HepG2 (cell line): Measurements from ENCODE around the gene DGCR6L. TPM values are rescaled to one million over a fixed set of nuclear protein-coding genes. Genes with fewer than 3 reads are reported as not detected.

Source experiments
- ARID2 ChIP-seq: sonication (generic); formaldehyde crosslinking; IDR thresholded peaks from 2 replicates; pipeline ENCODE4 v1.8.1; 2022; ENCODE audit warnings: mild to moderate bottlenecking, missing genetic modification reagents, borderline replicate concordance
- ASH2L ChIP-seq: fragments of 300-600, 200-600 bp; sonication (generic); IDR thresholded peaks from 2 replicates; pipeline ENCODE4 v1.7.0; 2017; ENCODE audit warnings: low read depth, mild to moderate bottlenecking, moderate library complexity, mixed read lengths, low read length; ENCODE audit not compliant: insufficient read length
- DRAP1 ChIP-seq: IDR thresholded peaks from 2 replicates; pipeline ENCODE4 v1.6.1; 2016; ENCODE audit warnings: missing genetic modification reagents, missing compliant biosample characterization
- HMG20A ChIP-seq: IDR thresholded peaks from 2 replicates; pipeline ENCODE4 v1.6.1; 2016; ENCODE audit warnings: borderline replicate concordance
- JARID2 ChIP-seq: sonication (generic); formaldehyde crosslinking; IDR thresholded peaks from 2 replicates; pipeline ENCODE4 v1.8.1; 2023; ENCODE audit warnings: missing genetic modification reagents, inconsistent platforms; ENCODE audit not compliant: insufficient replicate concordance
- NR1H2 ChIP-seq: sonication (generic); formaldehyde crosslinking; IDR thresholded peaks from 2 replicates; pipeline ENCODE4 v1.8.1; 2022; ENCODE audit warnings: low read depth, missing genetic modification reagents, borderline replicate concordance
- POLR2AphosphoS5 ChIP-seq: IDR thresholded peaks from 2 replicates; pipeline ENCODE4 v1.6.1; 2012; ENCODE audit warnings: low read depth, low read length
- PRPF4 ChIP-seq: fragments of 200-400 bp; formaldehyde crosslinking; IDR thresholded peaks from 2 replicates; pipeline ENCODE4 v1.6.1; 2016; ENCODE audit warnings: low read length, low read depth; ENCODE audit not compliant: poor library complexity, severe bottlenecking
- SMAD9 ChIP-seq: sonication (generic); formaldehyde crosslinking; IDR thresholded peaks from 2 replicates; pipeline ENCODE4 v1.5.1; 2020; ENCODE audit warnings: mild to moderate bottlenecking, missing genetic modification reagents
- SRSF9 ChIP-seq: fragments of 200-400 bp; formaldehyde crosslinking; IDR thresholded peaks from 2 replicates; pipeline ENCODE4 v1.6.1; 2018; ENCODE audit warnings: borderline replicate concordance, mild to moderate bottlenecking, low read depth, low read length; ENCODE audit not compliant: insufficient read depth, poor library complexity, severe bottlenecking
- THAP7 ChIP-seq: sonication (generic); formaldehyde crosslinking; IDR thresholded peaks from 2 replicates; pipeline ENCODE4 v1.8.1; 2023; ENCODE audit warnings: mild to moderate bottlenecking, missing genetic modification reagents
- ZFP37 ChIP-seq: sonication (generic); formaldehyde crosslinking; IDR thresholded peaks from 2 replicates; pipeline ENCODE4 v1.4.0; 2020; ENCODE audit warnings: missing genetic modification reagents, borderline replicate concordance
- ZNF12 ChIP-seq: sonication (generic); formaldehyde crosslinking; IDR thresholded peaks from 2 replicates; pipeline ENCODE4 v1.5.0; 2020; ENCODE audit warnings: missing genetic modification reagents
- ZNF510 ChIP-seq: sonication (generic); formaldehyde crosslinking; IDR thresholded peaks from 2 replicates; pipeline ENCODE4 v1.4.0; 2020; ENCODE audit warnings: low read depth, mild to moderate bottlenecking, missing genetic modification reagents
- ZNF7 ChIP-seq: IDR thresholded peaks from 2 replicates; pipeline ENCODE4 v1.6.1; 2016; ENCODE audit warnings: missing biosample characterization, missing genetic modification reagents
- ZNF746 ChIP-seq: sonication (generic); formaldehyde crosslinking; IDR thresholded peaks from 2 replicates; pipeline ENCODE4 v1.8.0; 2022; ENCODE audit warnings: mild to moderate bottlenecking, missing genetic modification reagents
- ZSCAN29 ChIP-seq: sonication (generic); formaldehyde crosslinking; conservative IDR thresholded peaks from 2 replicates; pipeline ENCODE4 v1.4.0; 2020; ENCODE audit warnings: mild to moderate bottlenecking, missing genetic modification reagents
- ZZZ3 ChIP-seq: sonication (generic); formaldehyde crosslinking; IDR thresholded peaks from 2 replicates; pipeline ENCODE4 v1.4.0; 2020; ENCODE audit warnings: missing genetic modification reagents, mild to moderate bottlenecking, borderline replicate concordance
- polyA plus RNA-seq, 8 experiments: library from polyadenylated mRNA; depleted of rRNA in 3 of 8; stranded (reverse) in 7 of 8; unstranded in 1 of 8; fragments of >200 nt; fragmentation: Illumina TruSeq in 4 of 8; extraction: Trizol in 4 of 8; gene quantifications; 2 replicates each; pipeline versions ENCODE4 v1.2.1 to v1.2.3, GENCODE V29; 2011 to 2016; ENCODE audit warnings: low read depth in 4 of 8, missing spikeins in 1 of 8, mixed read lengths in 1 of 8; ENCODE audit not compliant: insufficient read depth in 1 of 8
- total RNA-seq, 5 experiments: library from RNA; depleted of rRNA; stranded (reverse); fragments of >200 nt; fragmentation: Illumina TruSeq; extraction: Trizol; gene quantifications; 2 replicates each; pipeline ENCODE4 v1.2.3, GENCODE V29; 2016; ENCODE audit warnings: low read depth in 1 of 5
- TF ChIP-seq, protein P1 (sequence below): sonication (generic); formaldehyde crosslinking; IDR thresholded peaks from 2 replicates; pipeline ENCODE4 v1.5.0; 2020; ENCODE audit warnings: mild to moderate bottlenecking, missing genetic modification reagents

Gene DGCR6L
- total and polyA plus RNA-seq, 2 of the 13 experiments (the other 11 are each of a cell fraction or from before 2014, with no cell fraction given), result 17.5 to 35.3 TPM

DNA sequence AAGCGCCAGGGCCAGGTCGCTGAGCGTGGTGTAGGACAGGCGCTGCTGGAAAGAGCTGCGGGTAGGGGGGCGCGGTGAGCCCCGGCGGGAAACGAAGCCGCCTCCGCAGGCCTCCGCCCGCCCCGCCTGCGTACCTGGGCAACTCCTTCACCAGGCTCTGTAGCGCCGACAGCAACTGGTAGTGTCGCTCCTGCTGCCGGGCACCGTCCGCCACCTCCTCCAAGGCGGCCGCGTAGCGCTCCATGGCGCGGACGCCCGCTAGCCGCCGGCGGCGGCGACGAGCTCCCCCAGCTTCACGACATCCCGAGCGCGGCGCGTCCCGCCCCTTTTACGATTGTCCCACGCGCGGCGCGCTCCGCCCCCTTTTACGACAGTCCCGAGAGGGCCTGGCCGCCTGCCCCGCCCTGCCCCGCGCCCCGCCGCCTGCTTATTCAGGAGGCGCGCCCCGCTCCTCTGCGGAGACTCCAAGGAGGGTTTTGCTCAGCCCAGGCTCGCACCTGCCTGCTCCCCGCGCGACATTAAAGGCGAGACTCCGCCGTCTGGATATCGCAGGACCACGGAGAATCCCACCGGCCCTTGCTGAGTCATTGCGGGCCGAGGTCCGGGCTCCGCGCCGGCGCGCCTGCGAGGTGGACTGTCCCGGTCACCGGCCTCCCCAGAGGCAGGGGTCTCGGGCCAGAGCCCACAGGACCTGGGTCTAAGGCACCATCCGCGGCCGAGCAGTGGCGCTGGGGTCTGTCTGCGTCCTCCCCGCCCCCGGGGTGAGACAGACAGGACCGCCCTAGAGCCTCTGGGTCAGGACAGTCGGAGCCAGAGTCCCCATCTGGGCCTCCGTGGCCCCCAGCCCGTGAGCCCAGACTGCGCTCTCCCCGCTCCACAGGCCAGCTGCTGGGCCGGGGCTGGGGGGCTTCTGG is at the start of gene DGCR6L (continued):
- TF ChIP-seq, protein P1, sequence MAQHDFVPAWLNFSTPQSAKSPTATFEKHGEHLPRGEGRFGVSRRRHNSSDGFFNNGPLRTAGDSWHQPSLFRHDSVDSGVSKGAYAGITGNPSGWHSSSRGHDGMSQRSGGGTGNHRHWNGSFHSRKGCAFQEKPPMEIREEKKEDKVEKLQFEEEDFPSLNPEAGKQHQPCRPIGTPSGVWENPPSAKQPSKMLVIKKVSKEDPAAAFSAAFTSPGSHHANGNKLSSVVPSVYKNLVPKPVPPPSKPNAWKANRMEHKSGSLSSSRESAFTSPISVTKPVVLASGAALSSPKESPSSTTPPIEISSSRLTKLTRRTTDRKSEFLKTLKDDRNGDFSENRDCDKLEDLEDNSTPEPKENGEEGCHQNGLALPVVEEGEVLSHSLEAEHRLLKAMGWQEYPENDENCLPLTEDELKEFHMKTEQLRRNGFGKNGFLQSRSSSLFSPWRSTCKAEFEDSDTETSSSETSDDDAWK (CRISPR knock-in tag), result no peak
- TF ChIP-seq ASH2L (no peak), NR1H2 (no peak), JARID2 (no peak), ZNF7 (no peak), ZSCAN29 (CRISPR knock-in tag) (no peak), DRAP1 (CRISPR knock-in tag) (peak; percentile 75), THAP7 (CRISPR knock-in tag) (peak; percentile 57; the same call in 1 of the 2 replicates), SMAD9 (CRISPR knock-in tag) (no peak), SRSF9 (no peak), ZNF746 (CRISPR knock-in tag) (no peak), ZNF510 (CRISPR knock-in tag) (peak; percentile 60; the same call in 1 of the 2 replicates), POLR2AphosphoS5 (peak; percentile 74), HMG20A (CRISPR knock-in tag) (no peak), ZNF12 (CRISPR knock-in tag) (no peak), ZFP37 (CRISPR knock-in tag) (no peak), ZZZ3 (CRISPR knock-in tag) (no peak), PRPF4 (no peak), ARID2 (no peak)
